Colonic mucosa (tissue), 4 donors: ENCODE results near the gene DGKI. TPM values are rescaled to one million over a fixed set of nuclear protein-coding genes. Genes with fewer than 3 reads are reported as not detected.

Source experiments
- DNase-seq: peaks from one replicate; pipeline ENCODE4 v3.0.0-alpha.2; 2020
- H3K27ac ChIP-seq: fragments of 200-600 bp; one replicate; pipeline ENCODE4 v1.8.0; 2021
- H3K27me3 ChIP-seq: fragments of 200-600 bp; one replicate; pipeline ENCODE4 v1.8.0; 2021
- H3K36me3 ChIP-seq: fragments of 200-600 bp; one replicate; pipeline ENCODE4 v1.8.0; 2021
- H3K4me1 ChIP-seq: fragments of 200-600 bp; one replicate; pipeline ENCODE4 v1.8.0; 2021; ENCODE audit warnings: mild to moderate bottlenecking
- H3K4me3 ChIP-seq: fragments of 200-600 bp; one replicate; pipeline ENCODE4 v1.8.0; 2021
- H3K9ac ChIP-seq, 2 donors: one replicate each; pipeline ENCODE4 v1.7.0; 2013; ENCODE audit warnings: control low read depth in 2 of 2, low read depth in 2 of 2, low read length in 2 of 2
- H3K9me3 ChIP-seq: fragments of 200-600 bp; one replicate; pipeline ENCODE4 v1.8.0; 2021
- CTCF ChIP-seq: fragments of 200-600 bp; IDR thresholded peaks from one replicate; pipeline ENCODE4 v1.8.0; 2022; ENCODE audit warnings: antibody characterized with exemption, mild to moderate bottlenecking
- intact Hi-C: fragments of 100-400 bp; cut with DNase I; formaldehyde crosslinking; loops from one replicate; pipeline ENCODE4 v1.14.1; 2022
- total RNA-seq, 2 donors: library from RNA; stranded (reverse); fragmentation: NEBNext Ultra II Directional in 1 of 2; extraction: Animal tissue kit (Norgen Biotek cat#: 25700) in 1 of 2; gene quantifications; one replicate each; pipeline ENCODE4 v1.2.1, GENCODE V29; 2021
- donor health status: healthy.
- donor health status: DM: no; HTN: no; CAD: no.
- donor health status: DM: no; HTN: no; CAD: no.

DGKI gene
- total RNA-seq, 2 donors from 2014 or later = 0.35 to 0.67 TPM

GRCh38 chr7:137351941-137352340 lies 494.8 kb downstream of the DGKI start:
- intact Hi-C loops = no loop called here

GRCh38 chr7:137345799-137346449 lies 500.9 kb downstream of the DGKI start:
- Histone ChIP-seq H3K9me3 (no peaks in the 10 kb centered on the region), H3K27ac (no peak overlapping the region), H3K4me1 (no peaks in the 10 kb centered on the region), H3K9ac (no peak overlapping the region), H3K27me3 (no peaks in the 10 kb centered on the region), H3K4me3 (no peak overlapping the region), H3K36me3 (no peaks in the 10 kb centered on the region)
- no peak for DNase-seq
- intact Hi-C loops = no loop called here
- no peak for TF ChIP-seq CTCF

More at GRCh38 chr7:137351941-137352340, 494.8 kb downstream of the DGKI start:
- Histone ChIP-seq H3K9me3 (no peaks in the 10 kb centered on the region), H3K4me3 (no peak overlapping the region), H3K27me3 (no peaks in the 10 kb centered on the region), H3K27ac (no peak overlapping the region), H3K36me3 (no peaks in the 10 kb centered on the region), H3K4me1 (no peaks in the 10 kb centered on the region), H3K9ac (no peak overlapping the region)
- no peak for DNase-seq
- no peak for TF ChIP-seq CTCF

GRCh38 chr7:137343281-137343841 lies 503.4 kb downstream of the DGKI start, which contains the start of gene PTN:
Gene PTN (minus strand): TSS chr7:137343733. CDS start chr7:137254973, 88,760 bp downstream.
- Histone ChIP-seq H3K27me3 (no peaks in the 10 kb centered on the region), H3K9me3 (no peaks in the 10 kb centered on the region), H3K9ac (no peak within 1 kb of the TSS), H3K36me3 (no peaks in the 10 kb centered on the region), H3K27ac (no peak within 1 kb of the TSS), H3K4me3 (peak within 1 kb of the TSS; percentile 16), H3K4me1 (no peaks in the 10 kb centered on the region)
- intact Hi-C loops = no loop called here
- TF ChIP-seq CTCF = no peak
- no peak for DNase-seq

GRCh38 chr7:137342828-137343261 lies 503.9 kb downstream of the DGKI start:
- no peak overlapping the region for H3K9ac ChIP-seq
- intact Hi-C loops = no loop called here
- no peaks in the 10 kb centered on the region for H3K9me3 ChIP-seq
- no peaks in the 10 kb centered on the region for H3K36me3 ChIP-seq
- no peaks in the 10 kb centered on the region for H3K27me3 ChIP-seq
- no peak overlapping the region for H3K27ac ChIP-seq
- no peaks in the 10 kb centered on the region for H3K4me1 ChIP-seq
- DNase-seq = no peak
- no peak for TF ChIP-seq CTCF
- no peak overlapping the region for H3K4me3 ChIP-seq

- Histone ChIP-seq H3K4me3 (no peak overlapping the region), H3K9ac (no peak overlapping the region), H3K9me3 (no peaks in the 10 kb centered on the region), H3K4me1 (no peaks in the 10 kb centered on the region), H3K36me3 (no peaks in the 10 kb centered on the region), H3K27me3 (no peaks in the 10 kb centered on the region), H3K27ac (no peak overlapping the region)
- TF ChIP-seq CTCF = no peak
- intact Hi-C loops = no loop called here
- DNase-seq = no peak
Measured at GRCh38 chr7:137342265-137342664, 504.5 kb downstream of the DGKI start.
